ENCODE data around the gene PRKACA. TPM values are rescaled to one million over a fixed set of nuclear protein-coding genes. Genes with fewer than 3 reads are reported as not detected.

The PRKACA gene
- polyA plus RNA-seq, 2 of the 4 experiments (the other 2 are of a cell fraction), result 10.0 to 40.9 TPM

DNA sequence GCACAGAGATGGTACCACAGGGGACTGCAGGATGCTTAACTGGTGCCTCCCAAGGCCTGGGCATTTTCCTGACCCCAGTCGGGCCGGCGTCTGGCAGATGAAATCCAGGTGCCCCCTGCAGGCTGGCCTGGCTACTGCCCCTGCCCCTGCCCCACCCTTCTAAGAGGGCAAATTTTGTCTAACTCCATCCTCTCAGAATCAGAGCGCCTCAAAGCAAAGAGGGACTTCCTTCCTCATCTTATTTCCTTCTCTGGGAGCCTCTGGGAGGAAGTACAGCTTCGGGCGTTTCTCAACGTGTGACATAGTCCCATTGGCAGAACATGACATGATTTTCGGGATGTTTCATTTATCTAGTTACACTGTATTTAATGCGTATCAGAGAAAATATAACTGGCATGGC, 2.7 kb downstream of the PRKACA start:
- CTCF ChIA-PET, result interaction anchor here (0.8 to 4.2 kb wide), 16 partner anchors 8 to 333 kb away, joined by 3 to 25 read pairs (median 4); partner anchors contain the start of genes ASF1B, MISP3 and NANOS3
- DNase-seq (ENCODE audit: low read depth in 1 of 2, low spot score in 1 of 2) (peak; percentile 48 to 60), FAIRE-seq (no peak), ATAC-seq (peak in 1 of 2 experiments; percentile 31; a peak in 3 of 6 replicates)
- Histone ChIP-seq H3K4me2 (no peak overlapping the region), H3K9me3 (no peaks in the 10 kb centered on the region), H3K4me3 (no peak overlapping the region), H3K27ac (0 out of 6 replicates have a peak overlapping the region, but pooled peaks of 1 of the 2 experiments have one; percentile 23), H3K4me1 (peaks cover 31% of the 10 kb centered on the region)
- 34% methylated on average over 9 of the region's 9 CpGs for WGBS (ENCODE audit: missing lambda C conversion rate)
- TF ChIP-seq JUNB (IDR thresholded peaks at IDR 0.05), result no peak
- TF ChIP-seq, protein P1, sequence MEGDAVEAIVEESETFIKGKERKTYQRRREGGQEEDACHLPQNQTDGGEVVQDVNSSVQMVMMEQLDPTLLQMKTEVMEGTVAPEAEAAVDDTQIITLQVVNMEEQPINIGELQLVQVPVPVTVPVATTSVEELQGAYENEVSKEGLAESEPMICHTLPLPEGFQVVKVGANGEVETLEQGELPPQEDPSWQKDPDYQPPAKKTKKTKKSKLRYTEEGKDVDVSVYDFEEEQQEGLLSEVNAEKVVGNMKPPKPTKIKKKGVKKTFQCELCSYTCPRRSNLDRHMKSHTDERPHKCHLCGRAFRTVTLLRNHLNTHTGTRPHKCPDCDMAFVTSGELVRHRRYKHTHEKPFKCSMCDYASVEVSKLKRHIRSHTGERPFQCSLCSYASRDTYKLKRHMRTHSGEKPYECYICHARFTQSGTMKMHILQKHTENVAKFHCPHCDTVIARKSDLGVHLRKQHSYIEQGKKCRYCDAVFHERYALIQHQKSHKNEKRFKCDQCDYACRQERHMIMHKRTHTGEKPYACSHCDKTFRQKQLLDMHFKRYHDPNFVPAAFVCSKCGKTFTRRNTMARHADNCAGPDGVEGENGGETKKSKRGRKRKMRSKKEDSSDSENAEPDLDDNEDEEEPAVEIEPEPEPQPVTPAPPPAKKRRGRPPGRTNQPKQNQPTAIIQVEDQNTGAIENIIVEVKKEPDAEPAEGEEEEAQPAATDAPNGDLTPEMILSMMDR (IDR thresholded peaks at IDR 0.05), result peak; percentile 42
- 0 out of 3 replicates have a peak, but pooled peaks have one; percentile 26 for TF ChIP-seq SMC3 (IDR thresholded peaks at IDR 0.05)
- peak; percentile 37 to 52 for TF ChIP-seq RAD21 (conservative IDR thresholded peaks at IDR 0.05 in 1 of 2, IDR thresholded peaks at IDR 0.05 in 1 of 2)
- POLR2A ChIA-PET, result interaction anchor here (0.5 kb wide), 1 partner anchor 383 kb away, joined by 3 read pairs; no protein-coding TSS in a partner anchor

DNA sequence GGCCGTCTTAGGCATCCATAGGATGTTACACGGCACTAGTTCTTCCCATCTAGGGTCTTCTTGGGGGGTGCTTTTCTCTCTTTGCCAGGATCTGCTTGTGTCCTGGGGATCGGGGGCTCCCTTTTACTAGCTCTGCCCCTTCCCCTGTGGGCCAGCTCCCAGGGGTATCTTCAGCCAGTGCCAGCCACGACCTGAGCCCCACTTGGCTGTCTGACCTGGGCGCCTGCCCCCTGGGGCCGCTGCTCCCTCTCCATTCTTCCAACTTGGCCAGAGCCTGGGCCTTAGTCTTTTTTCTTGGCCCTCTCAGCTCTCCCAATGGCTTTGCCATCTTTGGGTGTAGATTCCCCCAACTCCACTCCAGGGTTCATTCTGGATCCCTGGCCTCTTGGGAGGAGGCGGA, 3.1 kb downstream of the PRKACA start:
- H3K27ac ChIP-seq, result 0 out of 6 replicates have a peak overlapping the region, but pooled peaks of 1 of the 2 experiments have one; percentile 23
- H3K9me3 ChIP-seq, result no peaks in the 10 kb centered on the region
- DNase-seq (ENCODE audit: low read depth in 1 of 2, low spot score in 1 of 2) (no peak), ATAC-seq (no peak), FAIRE-seq (no peak)
- no peak overlapping the region for H3K4me3 ChIP-seq
- H3K4me2 ChIP-seq, result no peak overlapping the region
- TF ChIP-seq ZSCAN20 (CRISPR knock-in tag; IDR thresholded peaks at IDR 0.05) (no peak), CHD4 (IDR thresholded peaks at IDR 0.05; ENCODE audit: borderline replicate concordance) (no peak), EHMT2 (IDR thresholded peaks at IDR 0.05; ENCODE audit: low read depth) (no peak), MAZ (IDR thresholded peaks at IDR 0.05; ENCODE audit: borderline replicate concordance, low read depth, low read length) (no peak), ZC3H11A (IDR thresholded peaks at IDR 0.05) (no peak), EHF (CRISPR knock-in tag; IDR thresholded peaks at IDR 0.05) (no peak), PHF8 (IDR thresholded peaks at IDR 0.05; ENCODE audit: borderline replicate concordance, low read depth) (no peak), POLR2A (IDR thresholded peaks at IDR 0.05; ENCODE audit: low read length) (no peak), BHLHE40 (IDR thresholded peaks at IDR 0.05; ENCODE audit: low read depth, low read length) (no peak), SMC3 (IDR thresholded peaks at IDR 0.05) (no peak), FOXS1 (CRISPR knock-in tag; IDR thresholded peaks at IDR 0.05) (no peak), JUNB (IDR thresholded peaks at IDR 0.05) (no peak), RARB (CRISPR knock-in tag; IDR thresholded peaks at IDR 0.05) (no peak)
- TF ChIP-seq, protein P2, sequence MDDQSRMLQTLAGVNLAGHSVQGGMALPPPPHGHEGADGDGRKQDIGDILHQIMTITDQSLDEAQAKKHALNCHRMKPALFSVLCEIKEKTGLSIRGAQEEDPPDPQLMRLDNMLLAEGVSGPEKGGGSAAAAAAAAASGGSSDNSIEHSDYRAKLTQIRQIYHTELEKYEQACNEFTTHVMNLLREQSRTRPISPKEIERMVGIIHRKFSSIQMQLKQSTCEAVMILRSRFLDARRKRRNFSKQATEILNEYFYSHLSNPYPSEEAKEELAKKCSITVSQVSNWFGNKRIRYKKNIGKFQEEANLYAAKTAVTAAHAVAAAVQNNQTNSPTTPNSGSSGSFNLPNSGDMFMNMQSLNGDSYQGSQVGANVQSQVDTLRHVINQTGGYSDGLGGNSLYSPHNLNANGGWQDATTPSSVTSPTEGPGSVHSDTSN (IDR thresholded peaks at IDR 0.05), result no peak
- 89% methylated on average over 6 of the region's 7 CpGs for WGBS (ENCODE audit: missing lambda C conversion rate)
- ChIA-PET CTCF (interaction anchor here (0.8 to 4.2 kb wide), 16 partner anchors 9 to 332 kb away, joined by 3 to 25 read pairs (median 4); partner anchors contain the start of genes ASF1B, MISP3 and NANOS3), POLR2A (interaction anchor here (0.5 kb wide), 1 partner anchor 383 kb away, joined by 3 read pairs; no protein-coding TSS in a partner anchor)
- peaks cover 31% of the 10 kb centered on the region for H3K4me1 ChIP-seq

DNA sequence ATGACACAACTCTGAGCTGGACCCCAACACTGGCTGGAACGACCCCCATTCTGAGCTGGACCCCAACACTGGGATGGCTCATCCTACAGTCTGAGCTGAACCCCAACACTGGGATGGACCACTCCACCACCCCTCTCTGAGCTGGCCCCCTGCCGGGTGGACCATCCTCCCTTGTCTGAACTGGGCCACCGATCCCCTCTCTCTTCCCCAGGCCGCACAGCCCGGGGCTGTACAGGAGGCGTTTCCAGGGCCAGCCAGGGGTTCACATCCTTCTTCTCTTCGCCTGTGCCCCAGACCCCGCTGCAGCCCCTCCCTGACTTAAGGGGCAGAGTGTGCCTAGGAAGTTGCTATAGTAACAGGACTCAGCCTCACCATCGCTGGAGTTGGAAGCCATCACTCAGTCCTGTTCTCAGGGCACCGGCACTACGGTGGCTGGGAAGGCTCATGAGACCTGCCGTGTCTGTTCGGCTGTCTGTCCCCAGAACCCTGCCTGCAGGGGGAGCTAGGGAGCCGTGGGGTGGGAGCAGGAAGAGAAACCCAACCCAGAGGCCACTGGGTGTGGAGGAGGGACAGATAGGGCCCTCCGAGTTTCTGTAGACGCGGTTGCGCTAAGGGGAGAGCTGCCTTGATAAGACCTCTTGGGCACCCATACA, 3.7 kb downstream of the PRKACA start:
- ChIA-PET POLR2A (interaction anchor here (0.5 to 0.9 kb wide), 2 partner anchors 23 to 384 kb away, joined by 3 read pairs; partner anchors contain the start of gene ASF1B), CTCF (interaction anchor here (0.6 to 4.2 kb wide), 19 partner anchors 8 to 332 kb away, joined by 3 to 25 read pairs (median 4); partner anchors contain the start of genes ASF1B, MISP3 and NANOS3)
- Histone ChIP-seq H3K4me1 (peaks cover 27% of the 10 kb centered on the region), H3K9me3 (no peaks in the 10 kb centered on the region), H3K4me3 (no peak overlapping the region), H3K27ac (peak overlapping the region in 1 of 2 experiments; percentile 50; a peak in 3 of 6 replicates), H3K4me2 (no peak overlapping the region)
- TF ChIP-seq NPAS2 (CRISPR knock-in tag; IDR thresholded peaks at IDR 0.05; ENCODE audit: borderline replicate concordance), result no peak
- TF ChIP-seq ZFP36 (IDR thresholded peaks at IDR 0.05; ENCODE audit: borderline replicate concordance, partially characterized antibody), result no peak
- TF ChIP-seq KDM1A (IDR thresholded peaks at IDR 0.05; ENCODE audit: low read depth), result peak; percentile 38; the same call in 1 of the 2 replicates
- TF ChIP-seq, protein P2 (IDR thresholded peaks at IDR 0.05), result no peak
- 80% methylated on average over 13 of the region's 18 CpGs for WGBS (ENCODE audit: missing lambda C conversion rate)
- ATAC-seq (no peak), FAIRE-seq (no peak), DNase-seq (ENCODE audit: low read depth in 1 of 2, low spot score in 1 of 2) (peak in 1 of 2 experiments; percentile 65)

Measured in A549 (cell line).